Large intestine (tissue), 12 donors: ENCODE results near the gene ELFN2. TPM values are rescaled to one million over a fixed set of nuclear protein-coding genes. Genes with fewer than 3 reads are reported as not detected.

Experiments
- DNase-seq, 2 donors: peaks; one replicate each; pipeline versions ENCODE4 v3.0.0 to v3.0.0-alpha.2; 2013
- H3K27ac ChIP-seq: one replicate; pipeline ENCODE4 v1.5.1; 2013; ENCODE audit warnings: low read length
- H3K27me3 ChIP-seq: 2 replicates; pipeline ENCODE4 v1.6.1; 2013; ENCODE audit warnings: low read length; ENCODE audit not compliant: control insufficient read depth, insufficient read depth
- H3K36me3 ChIP-seq: 2 replicates; pipeline ENCODE4 v1.6.1; 2013; ENCODE audit warnings: low read length; ENCODE audit not compliant: control insufficient read depth, insufficient read depth
- H3K4me1 ChIP-seq: one replicate; pipeline ENCODE4 v1.6.1; 2013; ENCODE audit warnings: low read length; ENCODE audit not compliant: control insufficient read depth, insufficient read depth
- H3K4me3 ChIP-seq: one replicate; pipeline ENCODE4 v1.5.1; 2013; ENCODE audit warnings: low read length
- H3K9me3 ChIP-seq: one replicate; pipeline ENCODE4 v1.6.1; 2013; ENCODE audit warnings: mild to moderate bottlenecking, low read depth, low read length, moderate library complexity; ENCODE audit not compliant: control insufficient read depth
- WGBS: methylation state at CpG from one replicate; pipeline ENCODE4 v1.1.5; 2013; ENCODE audit warnings: low lambda C conversion rate; ENCODE audit not compliant: insufficient coverage; 5-methylcytosine and 5-hydroxymethylcytosine counted together
- long read RNA-seq, 11 donors: transcript quantifications; one replicate each; lab custom pipeline, GENCODE V29; 2026
- polyA plus RNA-seq: library from polyadenylated mRNA; unstranded; fragments of 120-200 nt; gene quantifications from one replicate; pipeline ENCODE4 v1.2.1, GENCODE V29; 2013

The ELFN2 gene, protein sequence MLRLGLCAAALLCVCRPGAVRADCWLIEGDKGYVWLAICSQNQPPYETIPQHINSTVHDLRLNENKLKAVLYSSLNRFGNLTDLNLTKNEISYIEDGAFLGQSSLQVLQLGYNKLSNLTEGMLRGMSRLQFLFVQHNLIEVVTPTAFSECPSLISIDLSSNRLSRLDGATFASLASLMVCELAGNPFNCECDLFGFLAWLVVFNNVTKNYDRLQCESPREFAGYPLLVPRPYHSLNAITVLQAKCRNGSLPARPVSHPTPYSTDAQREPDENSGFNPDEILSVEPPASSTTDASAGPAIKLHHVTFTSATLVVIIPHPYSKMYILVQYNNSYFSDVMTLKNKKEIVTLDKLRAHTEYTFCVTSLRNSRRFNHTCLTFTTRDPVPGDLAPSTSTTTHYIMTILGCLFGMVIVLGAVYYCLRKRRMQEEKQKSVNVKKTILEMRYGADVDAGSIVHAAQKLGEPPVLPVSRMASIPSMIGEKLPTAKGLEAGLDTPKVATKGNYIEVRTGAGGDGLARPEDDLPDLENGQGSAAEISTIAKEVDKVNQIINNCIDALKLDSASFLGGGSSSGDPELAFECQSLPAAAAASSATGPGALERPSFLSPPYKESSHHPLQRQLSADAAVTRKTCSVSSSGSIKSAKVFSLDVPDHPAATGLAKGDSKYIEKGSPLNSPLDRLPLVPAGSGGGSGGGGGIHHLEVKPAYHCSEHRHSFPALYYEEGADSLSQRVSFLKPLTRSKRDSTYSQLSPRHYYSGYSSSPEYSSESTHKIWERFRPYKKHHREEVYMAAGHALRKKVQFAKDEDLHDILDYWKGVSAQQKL
- 0.27 TPM for polyA plus RNA-seq
- long read RNA-seq, donor 1, result 0 reads
- long read RNA-seq, donor 2, full-length matches to known transcripts, result 1 of 1 reads
- long read RNA-seq, donor 2, partial matches to known transcripts, result 0 of 1 reads
- long read RNA-seq, donor 2, other reads (novel, unspliced or antisense), result 0 of 1 reads
- long read RNA-seq, donor 3, result 0 reads
- long read RNA-seq, donor 4, result 0 reads
- long read RNA-seq, donor 5, result 0 reads
- long read RNA-seq, donor 6, result 0 reads
- long read RNA-seq, donor 7, result 0 reads
- long read RNA-seq, donor 8, result 0 reads
- long read RNA-seq, donor 9, result 0 reads
- long read RNA-seq, donor 10, result 0 reads
- long read RNA-seq, donor 11, result 0 reads

GRCh38 chr22:37427135-37427710 lies at the start of gene ELFN2:
Gene ELFN2 (minus strand): TSS chr22:37427479. CDS start chr22:37375534, 51,945 bp downstream.
- H3K9me3 ChIP-seq, result peaks cover 3% of the 10 kb centered on the region
- no peak within 1 kb of the TSS for H3K27ac ChIP-seq
- no peaks in the 10 kb centered on the region for H3K36me3 ChIP-seq
- WGBS, result no CpG with 5 or more reads among the region's 72 CpGs
- peaks cover 57% of the 10 kb centered on the region for H3K27me3 ChIP-seq
- peak within 1 kb of the TSS; percentile 24 for H3K4me3 ChIP-seq
- DNase-seq, result peak in 1 of 2 donors; percentile 47
- no peaks in the 10 kb centered on the region for H3K4me1 ChIP-seq

DNA sequence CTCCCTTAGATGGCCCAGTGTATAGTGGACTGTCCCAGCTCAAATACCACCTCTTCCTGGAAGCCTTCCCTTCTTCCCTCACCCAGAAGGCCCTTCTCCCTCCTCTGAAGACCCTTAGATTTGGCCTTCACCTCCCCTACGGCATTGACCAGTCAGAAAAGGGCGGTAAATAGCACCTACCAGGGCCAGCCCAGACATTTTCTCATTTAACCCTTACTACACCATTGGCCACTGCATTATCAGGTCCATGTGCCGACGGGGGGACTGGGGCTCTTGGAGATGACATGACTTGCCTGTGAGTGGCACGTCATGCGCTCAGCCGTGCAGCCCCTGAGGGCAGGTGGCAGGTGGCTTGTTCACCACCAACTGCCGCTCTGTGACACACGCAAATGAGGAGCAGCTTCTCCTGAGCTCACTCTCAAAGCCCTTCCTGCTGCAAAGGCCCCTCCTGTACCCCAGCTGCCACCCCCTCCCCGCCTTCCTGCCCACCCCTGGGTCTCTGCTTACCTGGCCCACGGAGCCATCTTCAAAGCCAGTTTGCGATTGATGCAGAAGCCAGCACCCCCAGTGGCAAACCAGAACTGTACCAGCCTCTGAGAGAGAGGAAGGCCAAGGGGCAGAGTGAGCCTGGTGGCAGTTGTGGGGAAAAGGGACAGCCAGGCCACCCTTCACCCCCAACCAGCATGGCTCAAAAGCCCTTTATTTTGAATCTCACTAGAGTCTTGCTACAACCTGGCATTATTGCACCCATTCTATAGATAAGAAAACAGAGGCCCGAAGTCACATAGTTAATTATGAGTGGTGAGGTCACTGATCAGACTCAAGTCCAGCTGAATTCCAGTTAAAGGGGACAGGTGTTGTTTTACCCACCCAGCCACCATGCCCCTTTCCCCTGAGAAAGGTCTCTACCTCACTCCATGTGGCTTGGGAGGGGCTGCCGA lies 49.4 kb upstream of the ELFN2 start:
- no CpG with 5 or more reads among the region's 14 CpGs for WGBS
- Histone ChIP-seq H3K4me3 (no peak overlapping the region), H3K36me3 (no peaks in the 10 kb centered on the region), H3K27me3 (no peaks in the 10 kb centered on the region), H3K4me1 (peaks cover 3% of the 10 kb centered on the region), H3K9me3 (no peaks in the 10 kb centered on the region), H3K27ac (no peak overlapping the region)
- DNase-seq, result no peak

DNA sequence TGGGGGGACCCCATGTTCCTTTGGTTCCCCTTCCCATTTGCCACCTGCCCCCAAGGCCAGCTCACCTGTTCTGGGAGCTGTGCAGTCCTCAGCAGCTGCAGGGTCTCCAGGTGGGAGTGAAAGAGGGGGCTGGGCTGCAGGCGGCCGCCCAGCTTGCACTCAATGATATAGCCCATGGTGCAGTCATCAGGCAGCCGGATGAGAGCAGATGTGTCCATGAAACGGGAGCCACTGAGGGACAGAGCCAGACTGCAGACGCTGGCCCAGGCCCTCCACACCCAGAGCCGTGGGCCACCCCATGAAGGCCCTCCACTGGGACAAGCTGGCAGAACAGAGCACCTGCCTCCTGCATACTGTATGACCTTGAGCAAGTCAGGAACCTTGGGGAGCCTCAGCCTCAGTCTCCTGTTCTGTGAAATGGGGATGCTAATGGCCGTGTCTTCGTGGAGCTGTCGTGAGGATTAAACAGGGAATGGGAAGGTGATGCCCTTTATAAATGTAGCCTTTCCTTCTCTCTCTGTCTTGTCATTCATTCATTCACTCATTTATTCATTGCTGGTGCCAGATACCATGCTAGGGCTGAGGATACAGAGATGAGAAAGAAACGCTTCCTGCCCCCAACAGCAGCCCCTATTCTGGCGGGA lies 47.3 kb upstream of the ELFN2 start:
- Histone ChIP-seq H3K4me1 (no peaks in the 10 kb centered on the region), H3K36me3 (no peaks in the 10 kb centered on the region), H3K27me3 (no peaks in the 10 kb centered on the region), H3K9me3 (no peaks in the 10 kb centered on the region), H3K4me3 (no peak overlapping the region), H3K27ac (no peak overlapping the region)
- no CpG with 5 or more reads among the region's 11 CpGs for WGBS
- no peak for DNase-seq

DNA sequence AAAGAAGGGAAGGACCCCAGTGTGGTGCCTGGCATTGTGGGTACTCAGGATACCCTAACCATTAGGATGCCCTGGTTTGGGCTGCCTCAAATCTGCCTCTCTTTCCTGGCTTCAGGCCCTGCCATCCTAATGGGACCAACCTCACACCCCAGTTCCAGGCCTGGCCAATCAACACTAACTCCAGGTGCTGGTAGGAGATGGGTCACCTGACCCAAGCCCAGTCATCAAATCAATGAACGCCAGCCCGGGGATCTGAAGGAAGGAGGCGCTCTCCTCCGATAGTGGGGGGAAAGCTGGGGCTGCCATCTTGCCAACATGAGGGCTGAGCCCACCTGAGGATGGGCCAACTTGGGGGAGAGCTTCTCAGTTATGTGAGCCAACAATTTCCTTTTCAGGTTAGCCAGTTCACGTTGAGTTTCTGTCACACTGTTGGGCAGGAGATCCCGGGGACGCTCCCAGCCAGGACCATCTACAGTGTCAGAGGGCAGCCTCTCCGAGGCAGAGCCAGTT lies 46.2 kb upstream of the ELFN2 start:
- H3K4me1 ChIP-seq, result no peaks in the 10 kb centered on the region
- no peaks in the 10 kb centered on the region for H3K27me3 ChIP-seq
- H3K4me3 ChIP-seq, result no peak overlapping the region
- H3K27ac ChIP-seq, result no peak overlapping the region
- H3K36me3 ChIP-seq, result no peaks in the 10 kb centered on the region
- no CpG with 5 or more reads among the region's 8 CpGs for WGBS
- DNase-seq, result no peak
- no peaks in the 10 kb centered on the region for H3K9me3 ChIP-seq

DNA sequence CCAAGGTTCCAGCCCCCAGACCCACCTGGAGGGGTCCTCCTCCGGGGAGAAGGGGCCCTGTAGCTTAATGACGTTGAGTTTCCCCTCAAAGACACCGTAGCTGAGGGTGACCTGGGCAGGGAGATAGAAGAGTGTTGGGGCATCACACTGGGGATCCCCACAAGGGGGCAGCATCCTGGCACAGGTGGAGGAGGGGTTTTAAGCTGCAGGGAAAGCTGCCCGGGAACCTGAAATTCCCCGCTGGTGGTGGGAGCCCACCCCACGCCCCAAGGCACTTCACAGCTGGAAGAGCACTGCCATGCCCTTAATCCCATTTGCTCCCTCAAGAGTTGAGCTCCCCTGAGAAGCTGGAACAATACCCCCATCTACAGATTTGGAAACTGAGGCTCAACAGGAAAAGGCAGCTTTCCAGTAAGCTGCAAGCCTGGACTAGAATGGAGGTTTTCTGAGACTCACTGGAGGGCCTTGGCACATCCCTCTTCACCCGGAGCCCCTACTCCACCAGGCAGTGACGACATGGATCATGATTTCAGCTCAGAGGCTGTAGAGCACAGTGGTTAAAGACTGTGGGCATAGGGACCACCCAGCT lies 45.2 kb upstream of the ELFN2 start:
- H3K4me3 ChIP-seq, result no peak overlapping the region
- no CpG with 5 or more reads among the region's 8 CpGs for WGBS
- no peaks in the 10 kb centered on the region for H3K4me1 ChIP-seq
- DNase-seq, result peak in 1 of 2 donors; percentile 29
- H3K36me3 ChIP-seq, result no peaks in the 10 kb centered on the region
- H3K9me3 ChIP-seq, result no peaks in the 10 kb centered on the region
- H3K27me3 ChIP-seq, result no peaks in the 10 kb centered on the region
- H3K27ac ChIP-seq, result no peak overlapping the region

- no peak for DNase-seq
- no peak overlapping the region for H3K27ac ChIP-seq
- no peaks in the 10 kb centered on the region for H3K36me3 ChIP-seq
- H3K4me3 ChIP-seq, result no peak overlapping the region
- H3K9me3 ChIP-seq, result no peaks in the 10 kb centered on the region
- WGBS, result no CpG with 5 or more reads among the region's 9 CpGs
- H3K27me3 ChIP-seq, result no peaks in the 10 kb centered on the region
- H3K4me1 ChIP-seq, result no peaks in the 10 kb centered on the region
Measured at GRCh38 chr22:37471727-37472417, 44.6 kb upstream of the ELFN2 start.

- H3K27ac ChIP-seq, result no peak overlapping the region
- H3K4me1 ChIP-seq, result no peaks in the 10 kb centered on the region
- no peaks in the 10 kb centered on the region for H3K36me3 ChIP-seq
- H3K27me3 ChIP-seq, result no peaks in the 10 kb centered on the region
- DNase-seq, result no peak
- no peaks in the 10 kb centered on the region for H3K9me3 ChIP-seq
- H3K4me3 ChIP-seq, result no peak overlapping the region
- no CpG with 5 or more reads among the region's 5 CpGs for WGBS
Measured at GRCh38 chr22:37470087-37470445, 42.8 kb upstream of the ELFN2 start.

GRCh38 chr22:37469416-37470086 lies 42.3 kb upstream of the ELFN2 start:
- WGBS, result no CpG with 5 or more reads among the region's 8 CpGs
- H3K4me1 ChIP-seq, result no peaks in the 10 kb centered on the region
- H3K27me3 ChIP-seq, result no peaks in the 10 kb centered on the region
- H3K27ac ChIP-seq, result no peak overlapping the region
- DNase-seq, result no peak
- H3K9me3 ChIP-seq, result no peaks in the 10 kb centered on the region
- no peak overlapping the region for H3K4me3 ChIP-seq
- no peaks in the 10 kb centered on the region for H3K36me3 ChIP-seq
